Limb (tissue), 2 donors: Measurements from ENCODE around the gene ARHGAP22.
A peak's percentile ranks its signal among the peaks of the same experiment; 100 is the strongest.

Source experiments
- DNase-seq, 2 donors: peaks; one replicate each; pipeline ENCODE4 v3.0.0-alpha.2; 2016; ENCODE audit errors: extremely low spot score in 2 of 2

Gene ARHGAP22

DNA sequence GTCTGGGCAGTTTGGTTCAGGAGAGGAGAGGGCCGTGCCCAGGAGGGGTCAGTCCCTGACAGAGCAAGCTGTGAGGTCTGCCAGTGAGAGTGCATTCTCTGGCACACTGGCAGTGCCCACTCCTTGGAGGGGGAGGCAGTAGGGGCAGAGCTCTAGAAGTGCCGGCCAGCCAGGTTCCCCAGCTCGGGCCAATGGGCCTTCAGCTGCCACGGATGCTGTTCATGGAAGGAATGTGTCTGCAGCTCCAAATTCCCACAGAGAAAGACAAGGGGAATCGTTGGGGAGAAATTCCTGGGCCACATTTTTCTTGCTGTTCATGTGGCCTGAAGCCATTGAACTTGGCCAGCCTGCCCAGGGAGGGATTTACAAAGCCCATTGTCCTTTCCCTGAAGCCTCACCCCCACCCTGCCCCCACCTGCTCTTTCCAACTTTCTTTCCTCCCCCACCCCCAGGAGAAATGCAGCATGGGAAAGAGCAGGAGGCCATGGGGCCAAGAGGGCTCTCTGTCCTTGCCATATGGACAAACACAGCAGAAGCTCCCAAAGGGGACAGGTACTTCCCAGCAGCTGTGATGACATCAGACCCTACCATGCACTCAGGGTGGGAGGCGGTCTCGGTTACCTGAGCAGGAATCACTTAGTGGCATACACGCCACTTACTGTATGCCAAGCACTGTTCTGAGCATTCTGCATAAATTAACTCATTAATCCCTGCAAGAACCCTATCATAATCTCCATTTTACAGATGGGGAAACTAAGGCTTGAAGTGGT lies 70.7 kb downstream of the ARHGAP22 start:
- DNase-seq = peak in 1 of 2 donors; percentile 30

- DNase-seq = no peak
Observed at GRCh38 chr10:48533540-48533939, 71.3 kb downstream of the ARHGAP22 start.

GRCh38 chr10:48531486-48531885 lies 73.4 kb downstream of the ARHGAP22 start:
- peak in 1 of 2 donors; percentile 7 for DNase-seq

GRCh38 chr10:48529331-48529730 lies 75.5 kb downstream of the ARHGAP22 start:
- DNase-seq = peak in 1 of 2 donors; percentile 7

DNA sequence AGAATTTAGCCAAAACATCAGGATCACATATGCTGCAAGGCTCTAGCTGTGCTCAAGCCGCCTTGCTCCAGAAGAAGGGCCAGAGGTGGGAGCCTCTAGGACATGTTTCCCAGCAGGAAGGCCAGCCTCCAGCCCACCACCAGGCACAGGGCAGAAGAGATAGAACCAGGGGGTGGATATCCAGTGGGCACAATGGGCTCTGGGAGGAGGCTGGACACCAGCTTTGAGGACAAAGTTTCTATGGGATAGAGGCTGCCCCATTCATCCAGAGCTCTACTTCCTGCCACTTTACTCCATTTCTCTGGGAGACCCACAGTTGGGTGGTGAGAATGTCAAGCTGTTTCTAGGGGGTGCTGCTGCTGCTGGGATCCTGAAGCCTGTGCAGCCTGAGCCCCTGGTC lies 77.1 kb downstream of the ARHGAP22 start:
- DNase-seq = peak in 1 of 2 donors; percentile 11

GRCh38 chr10:48526846-48527505 lies 77.9 kb downstream of the ARHGAP22 start:
- DNase-seq = no peak

DNA sequence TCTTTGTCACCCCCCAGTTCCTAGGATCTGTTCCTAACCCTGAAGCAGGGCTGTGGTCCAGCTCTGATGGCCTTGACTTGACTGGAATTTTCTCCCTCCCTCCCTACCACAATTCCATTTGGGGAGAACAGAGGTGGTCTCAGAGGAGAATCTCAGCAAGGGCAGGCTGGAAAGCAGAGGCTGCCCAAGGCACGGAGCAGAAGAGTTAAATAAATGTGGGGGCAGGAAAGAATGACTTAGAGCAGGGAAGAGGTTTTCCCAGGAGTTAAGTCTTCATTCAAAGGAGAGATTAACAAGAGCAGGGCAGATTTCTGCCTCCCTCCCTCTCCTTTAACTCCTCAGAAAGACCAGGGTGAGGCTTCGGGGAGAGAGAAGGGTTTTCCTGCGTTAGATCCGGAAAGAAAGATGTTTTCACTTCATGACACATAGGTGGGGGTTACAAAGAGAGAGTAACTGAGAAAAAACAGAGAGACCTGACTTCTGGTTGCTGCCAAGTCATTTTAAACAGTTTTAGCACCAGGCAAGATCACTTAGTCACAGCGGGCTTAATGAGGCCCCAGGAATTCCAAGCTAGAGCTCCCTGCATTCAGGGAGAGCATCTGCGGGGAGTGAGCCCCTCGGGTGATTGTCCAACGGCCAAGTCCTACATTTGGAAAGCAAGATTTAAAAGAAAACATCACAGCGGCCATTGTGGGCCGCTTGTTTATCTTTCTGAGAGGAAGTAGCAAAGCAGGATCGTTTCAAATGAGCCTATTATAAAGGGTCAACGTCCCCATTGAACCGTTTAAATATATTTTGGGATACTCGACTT lies 78.7 kb downstream of the ARHGAP22 start:
- DNase-seq = no peak

GRCh38 chr10:48525113-48525512 lies 79.8 kb downstream of the ARHGAP22 start:
- peak in 1 of 2 donors; percentile 9 for DNase-seq

GRCh38 chr10:48523820-48524758 lies 80.8 kb downstream of the ARHGAP22 start:
- DNase-seq = peak in 1 of 2 donors; percentile 53

DNA sequence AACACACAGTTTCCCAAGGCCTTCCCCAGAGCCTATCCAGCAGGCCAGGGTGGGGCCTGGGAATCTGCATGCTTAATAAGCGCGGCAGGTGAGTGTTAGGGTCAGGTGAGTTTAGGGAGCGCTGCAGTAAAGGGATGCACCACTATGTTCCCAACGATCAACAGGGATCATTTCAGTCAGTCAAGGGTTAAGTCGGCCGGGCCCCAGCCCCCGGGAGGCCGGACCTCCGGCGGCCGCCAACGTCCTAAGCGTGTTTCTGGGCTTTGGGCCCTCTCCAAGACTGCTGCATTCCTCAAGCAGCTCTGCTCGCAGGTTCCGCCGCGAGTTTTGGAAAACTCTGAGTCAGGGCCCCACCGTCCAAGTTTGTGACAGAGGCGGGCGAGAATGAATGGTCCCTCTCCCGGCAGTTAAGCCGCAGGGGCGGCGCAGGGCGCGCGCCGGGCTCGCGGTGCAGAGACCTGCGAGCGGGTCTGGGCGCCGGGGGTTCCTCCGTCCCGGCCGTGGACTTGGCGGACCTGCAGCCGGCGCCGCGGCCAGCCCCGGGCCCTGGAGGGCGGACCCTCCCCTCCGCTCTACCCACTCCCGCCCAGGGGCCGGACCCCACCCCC lies 81.6 kb downstream of the ARHGAP22 start:
- peak; percentile 47 to 79 for DNase-seq

GRCh38 chr10:48522011-48522765 lies 82.7 kb downstream of the ARHGAP22 start:
- peak in 1 of 2 donors; percentile 23 for DNase-seq

- DNase-seq = peak in 1 of 2 donors; percentile 11
Observed at GRCh38 chr10:48520594-48520993, 84.3 kb downstream of the ARHGAP22 start.

GRCh38 chr10:48520184-48520506 lies 84.7 kb downstream of the ARHGAP22 start:
- DNase-seq = peak in 1 of 2 donors; percentile 14

DNA sequence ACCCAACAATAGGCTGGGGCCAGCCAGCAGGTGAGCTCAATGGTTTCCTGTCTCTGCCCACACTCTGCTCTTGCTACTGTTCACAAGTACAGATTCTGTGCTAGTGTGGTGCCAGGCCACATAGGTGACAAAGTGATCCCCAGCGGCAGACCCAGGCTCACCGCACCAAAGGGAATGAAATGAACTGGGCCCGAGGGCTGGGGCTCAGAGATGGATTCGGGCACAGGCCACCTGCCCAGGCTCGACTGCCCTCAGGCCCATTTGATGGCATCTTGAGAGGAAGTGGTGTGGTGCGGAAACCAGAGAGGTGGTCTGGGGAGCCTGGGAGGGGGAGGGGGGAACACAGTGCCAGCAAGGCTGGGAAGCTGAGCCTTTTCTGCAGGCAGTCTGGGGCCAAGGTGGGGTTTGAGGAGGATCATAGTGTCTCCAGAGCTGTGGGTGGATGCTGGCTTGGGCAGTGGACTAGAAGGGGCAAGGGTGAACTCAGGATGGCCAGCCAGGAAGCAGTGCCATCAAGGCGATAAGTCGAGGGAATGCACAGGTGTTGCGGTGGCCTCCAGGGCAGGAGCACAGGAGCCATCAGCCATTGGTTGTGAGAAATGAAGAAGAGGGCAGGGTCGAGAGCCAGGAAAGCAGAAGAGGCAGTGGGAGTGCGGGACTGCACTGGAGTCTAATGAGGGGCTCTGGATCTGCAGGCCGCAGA lies 85.2 kb downstream of the ARHGAP22 start:
- DNase-seq = peak in 1 of 2 donors; percentile 11

GRCh38 chr10:48518986-48519385 lies 85.9 kb downstream of the ARHGAP22 start:
- DNase-seq = peak in 1 of 2 donors; percentile 19

DNA sequence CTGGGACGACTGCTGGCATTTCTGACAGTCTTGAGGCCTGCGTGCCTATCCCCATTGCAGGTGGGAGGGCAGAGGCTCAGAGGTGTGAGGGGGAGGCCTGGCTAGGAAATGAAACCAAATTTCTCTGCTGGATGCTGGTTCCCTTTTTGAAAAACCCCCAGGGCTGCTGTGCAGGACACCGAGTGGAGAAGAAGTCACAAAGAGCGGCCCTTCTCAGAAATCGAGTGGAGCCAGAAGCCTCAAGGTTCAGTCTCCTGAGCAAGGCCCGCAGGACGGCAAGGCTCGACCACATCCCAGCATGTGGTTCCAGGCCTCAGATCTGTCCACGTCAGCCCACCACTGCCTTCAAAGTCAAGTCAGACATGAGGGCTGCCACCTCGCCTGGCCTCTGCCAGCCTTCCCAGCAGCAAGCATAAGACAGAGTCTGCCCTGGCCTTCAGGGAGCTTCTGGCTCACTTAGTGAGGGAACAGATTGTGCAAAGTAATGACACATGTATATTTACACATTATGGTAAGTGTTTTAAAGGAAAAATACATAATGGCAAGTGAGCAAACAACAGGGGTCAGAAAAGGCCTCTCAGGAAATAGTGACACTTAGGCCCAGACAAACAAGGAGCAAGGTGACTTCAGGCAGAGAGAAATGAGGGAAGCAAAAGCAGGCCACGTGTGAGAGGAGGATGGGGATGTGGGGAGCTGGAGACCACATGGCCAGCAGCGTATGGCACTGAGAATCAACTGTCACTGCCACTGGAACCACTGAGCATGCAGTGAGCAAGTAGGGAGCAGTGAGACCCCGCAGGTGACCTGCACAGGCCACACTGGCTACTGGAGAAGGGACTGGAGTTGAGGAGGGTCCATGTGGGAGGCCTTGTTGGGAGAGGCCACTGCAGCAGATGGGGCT lies 86.7 kb downstream of the ARHGAP22 start:
- DNase-seq = peak in 1 of 2 donors; percentile 18

DNA sequence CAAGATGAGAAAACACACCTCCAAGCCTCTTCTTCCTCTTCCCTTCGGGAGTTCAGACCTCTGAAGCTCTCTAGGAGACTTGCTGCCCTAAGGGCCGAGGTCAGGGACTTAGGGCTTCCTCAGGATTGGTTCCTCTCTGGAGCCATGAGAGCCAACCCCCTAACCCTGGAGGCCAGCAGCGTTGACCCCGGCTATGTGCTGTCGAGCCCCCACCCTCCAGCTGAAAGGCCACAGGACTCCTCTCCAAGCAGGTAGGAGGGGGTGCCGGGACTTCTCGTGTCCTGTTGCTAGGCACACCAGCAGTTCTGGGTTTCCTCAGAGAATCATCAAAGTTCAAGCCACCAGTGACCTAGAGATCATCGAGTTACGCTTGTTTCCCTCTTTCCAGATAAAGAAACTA lies 87.4 kb downstream of the ARHGAP22 start:
- DNase-seq = peak in 1 of 2 donors; percentile 6

DNA sequence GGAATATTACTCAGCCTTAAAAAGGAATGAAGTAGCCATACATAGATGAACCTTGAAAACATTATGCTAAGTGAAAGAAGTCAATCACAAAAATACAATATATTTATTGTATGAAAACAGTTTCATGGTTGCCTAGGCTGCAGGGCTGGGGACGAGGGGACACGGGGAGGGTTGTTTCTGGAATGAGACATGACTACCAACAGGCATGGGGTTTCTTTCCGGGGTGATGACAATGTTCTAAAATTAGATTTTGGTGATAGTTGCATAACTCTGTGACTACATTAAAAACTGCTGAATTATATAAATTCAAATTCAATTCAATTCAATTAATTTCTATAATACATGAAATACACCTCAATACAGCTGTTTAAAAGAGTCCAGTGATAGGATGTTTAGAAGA lies 88.0 kb downstream of the ARHGAP22 start:
- DNase-seq = no peak
